T47D (cell line): ENCODE data around the gene SLIT2.

ENCODE experiments used
- DNase-seq, 2 experiments: peaks; one replicate each; pipeline versions ENCODE4 v3.0.0 to v3.0.0-alpha.2; 2011 to 2012; ENCODE audit warnings: low read depth in 1 of 2, low spot score in 1 of 2
- JUND ChIP-seq: IDR thresholded peaks from 2 replicates; pipeline ENCODE4 v1.6.1; 2012; ENCODE audit warnings: low read depth
- in situ Hi-C: cut with HindIII; loops from 2 replicates; pipeline ENCODE4 v1.10.0; 2016; ENCODE audit warnings: low sequenced_read_pairs, low pct_unique_long_range_greater_than_20kb

The SLIT2 gene

DNA sequence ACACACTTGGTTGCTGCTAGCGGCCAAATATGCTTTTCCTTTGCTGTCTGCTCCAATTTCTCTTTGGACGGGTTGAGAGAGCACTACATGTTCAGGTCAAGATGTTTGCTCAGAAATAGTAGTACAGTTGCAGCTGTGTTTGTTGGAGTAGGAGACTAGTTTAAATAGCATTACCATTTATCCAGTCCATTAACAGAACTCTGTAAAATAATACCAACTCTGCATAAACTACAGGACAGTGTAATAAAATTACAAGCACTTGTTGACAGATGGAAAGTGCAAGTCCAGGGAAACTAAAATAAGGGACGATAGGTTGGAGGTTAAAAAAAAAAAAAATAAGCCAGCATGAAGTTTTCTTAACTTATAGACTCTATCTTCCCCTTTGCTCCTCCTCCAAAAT is 20.2 kb downstream of the SLIT2 start:
- TF ChIP-seq JUND: no peak
- in situ Hi-C loops: no loop called here
- DNase-seq: no peak

DNA sequence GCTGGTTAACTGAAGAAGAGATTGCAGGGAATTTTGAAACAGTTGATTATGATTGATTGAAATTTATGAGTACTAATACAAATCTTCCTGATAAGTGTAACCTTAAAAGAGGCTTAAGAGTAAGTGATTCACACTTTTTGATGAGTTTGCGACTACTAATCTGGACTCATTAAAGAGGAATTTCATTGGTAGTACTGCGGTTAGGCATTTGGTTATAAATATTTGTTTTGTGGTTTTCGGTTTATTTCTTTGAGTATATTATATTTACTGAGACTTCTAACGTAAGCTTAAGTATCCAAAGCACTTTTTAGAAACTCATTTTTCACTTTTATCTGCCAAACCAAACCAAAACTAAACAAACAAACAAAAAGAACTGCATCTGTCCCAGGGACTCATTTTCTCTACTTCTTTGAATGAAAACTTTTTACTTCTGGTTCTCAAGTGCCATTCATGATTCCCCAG is 20.7 kb downstream of the SLIT2 start:
- in situ Hi-C loops: no loop called here
- DNase-seq: no peak
- no peak for TF ChIP-seq JUND

DNA sequence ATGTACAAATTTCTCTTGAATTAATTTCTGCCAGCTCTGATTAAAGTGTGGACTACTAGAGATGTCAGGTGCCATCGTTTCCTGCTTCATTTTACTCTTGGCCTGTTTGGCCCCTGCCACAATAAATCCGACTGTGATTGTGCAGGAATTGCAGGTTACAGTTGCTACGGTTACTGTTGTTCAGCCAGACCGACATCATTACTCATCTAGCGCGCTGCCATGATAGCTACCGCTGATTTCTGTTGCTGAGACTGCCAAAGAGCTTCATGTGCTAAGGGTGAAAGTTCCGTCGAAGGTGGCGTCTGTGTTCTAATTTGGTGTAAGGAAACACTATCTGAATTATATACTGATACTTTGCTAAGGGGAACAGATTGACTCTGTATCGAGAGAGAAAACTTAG is 22.1 kb downstream of the SLIT2 start:
- TF ChIP-seq JUND: no peak
- DNase-seq: no peak
- in situ Hi-C loops: no loop called here

DNA sequence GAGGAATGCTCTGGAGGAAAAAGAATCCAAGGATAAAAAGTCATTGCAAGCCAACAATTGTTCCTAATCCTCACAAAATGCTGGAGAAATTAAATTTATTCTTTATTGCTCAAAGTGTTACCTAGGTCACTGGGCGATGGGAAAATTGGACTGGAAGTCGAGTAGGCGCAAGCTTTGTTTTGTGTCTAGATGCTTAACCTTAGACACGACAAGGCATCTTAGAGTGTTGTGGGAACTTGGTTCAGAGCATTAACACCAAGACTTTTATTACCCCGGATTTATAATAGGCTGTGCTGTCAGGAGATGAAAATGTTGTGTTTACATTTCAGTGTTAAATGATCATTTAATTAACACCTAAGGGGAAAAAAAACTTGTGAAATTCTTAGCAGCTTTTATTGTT is 25.1 kb downstream of the SLIT2 start:
- in situ Hi-C loops: no loop called here
- no peak for TF ChIP-seq JUND
- no peak for DNase-seq

DNA sequence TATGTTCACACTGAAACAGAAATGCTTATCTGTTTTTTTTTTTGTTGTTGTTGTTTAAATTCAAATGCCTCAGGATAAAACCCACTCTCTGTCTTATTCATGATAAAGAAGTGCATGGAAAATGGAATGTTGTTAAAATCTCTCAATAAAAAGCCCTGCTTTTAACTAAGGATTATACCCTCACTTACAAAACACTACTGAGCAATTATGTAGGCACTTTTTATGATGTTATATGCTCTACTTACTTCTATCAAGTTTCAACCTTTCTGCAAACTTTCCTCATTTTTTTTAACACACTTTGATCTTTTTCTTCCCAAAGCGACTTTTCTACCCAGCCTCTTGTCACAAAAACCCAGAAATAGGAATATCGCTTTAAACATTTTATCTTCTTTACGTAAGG is 26.5 kb downstream of the SLIT2 start:
- no peak for TF ChIP-seq JUND
- in situ Hi-C loops: no loop called here

DNA sequence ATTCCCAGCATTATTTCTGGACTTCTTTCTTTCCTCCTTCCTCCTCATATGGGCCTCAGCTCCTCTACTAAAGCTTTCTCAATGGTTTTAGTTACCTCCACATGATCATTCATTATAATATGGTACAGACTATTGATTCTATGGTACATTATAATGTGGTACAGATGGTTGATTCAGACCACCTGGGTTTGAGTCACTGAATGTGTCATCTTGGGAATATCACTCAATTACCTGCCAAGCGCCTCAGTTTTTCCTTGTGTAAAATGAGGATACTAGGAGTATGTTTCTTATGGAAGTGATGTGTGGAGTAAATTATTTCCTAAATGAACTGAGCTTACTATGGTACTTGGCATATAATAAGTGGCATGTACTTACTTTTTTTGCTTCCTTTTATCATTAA is 27.7 kb downstream of the SLIT2 start:
- no peak for DNase-seq
- TF ChIP-seq JUND: no peak
- in situ Hi-C loops: no loop called here

More for the DNA sequence above, 26.5 kb downstream of the SLIT2 start:
- no peak for DNase-seq

DNA sequence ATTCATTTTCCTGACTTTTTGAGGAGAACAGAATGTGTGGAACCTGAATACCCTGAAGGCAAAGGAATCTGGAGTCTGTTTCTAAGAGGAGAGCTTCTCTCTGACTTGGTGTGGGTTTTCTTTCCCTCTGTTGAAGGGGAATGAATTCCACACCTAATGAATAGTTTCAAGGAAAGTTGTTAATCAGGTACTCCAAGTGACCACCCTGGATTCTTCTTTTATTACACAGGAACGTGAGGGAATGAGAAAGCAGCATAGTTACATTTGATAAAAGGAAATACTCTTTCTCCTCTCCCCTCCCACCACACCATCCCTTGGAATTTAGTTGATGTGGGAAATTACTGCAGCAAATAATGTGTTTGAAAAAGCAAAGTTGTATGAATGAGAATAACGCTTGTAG is 29.7 kb downstream of the SLIT2 start:
- no peak for DNase-seq
- TF ChIP-seq JUND: no peak
- in situ Hi-C loops: no loop called here

DNA sequence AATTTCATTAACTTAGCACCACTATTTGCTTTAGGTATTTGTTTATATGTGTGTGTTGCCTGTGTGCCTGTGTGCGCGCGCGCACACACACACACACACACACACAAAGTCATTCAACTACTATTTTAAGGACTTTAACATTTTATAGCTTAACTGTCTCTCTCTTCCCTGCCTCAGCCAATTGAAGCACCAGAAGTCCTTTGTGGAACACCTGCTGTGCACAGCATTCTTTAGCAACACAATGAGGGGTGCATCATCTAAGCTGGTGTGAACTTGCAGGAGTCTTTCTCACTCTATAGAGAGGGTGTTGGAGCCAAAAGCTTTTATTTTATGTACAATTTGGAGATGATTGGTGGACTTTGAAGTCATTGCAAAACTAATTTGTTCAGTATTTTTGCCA is 31.3 kb downstream of the SLIT2 start:
- in situ Hi-C loops: no loop called here
- DNase-seq: no peak
- TF ChIP-seq JUND: no peak

DNA sequence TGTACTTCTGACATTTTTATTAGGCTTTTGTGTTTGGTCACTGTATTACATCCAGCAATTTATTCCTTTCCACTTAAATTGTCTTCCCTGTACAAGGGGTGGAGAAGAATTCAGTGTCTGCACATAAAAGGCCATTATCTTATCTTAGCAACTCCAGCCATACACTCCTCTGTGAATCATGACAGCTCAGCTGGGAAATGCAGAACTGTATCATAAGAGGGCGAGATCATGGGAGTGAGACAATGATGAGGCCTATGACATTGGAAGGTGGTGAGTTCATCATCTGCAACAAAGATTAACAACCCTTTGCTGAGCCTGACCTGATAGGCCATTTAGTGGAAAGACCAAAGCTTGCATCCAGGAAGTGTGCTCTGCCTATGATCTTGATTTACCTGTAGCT is 33.3 kb downstream of the SLIT2 start:
- in situ Hi-C loops: no loop called here
- DNase-seq: no peak
- no peak for TF ChIP-seq JUND

DNA sequence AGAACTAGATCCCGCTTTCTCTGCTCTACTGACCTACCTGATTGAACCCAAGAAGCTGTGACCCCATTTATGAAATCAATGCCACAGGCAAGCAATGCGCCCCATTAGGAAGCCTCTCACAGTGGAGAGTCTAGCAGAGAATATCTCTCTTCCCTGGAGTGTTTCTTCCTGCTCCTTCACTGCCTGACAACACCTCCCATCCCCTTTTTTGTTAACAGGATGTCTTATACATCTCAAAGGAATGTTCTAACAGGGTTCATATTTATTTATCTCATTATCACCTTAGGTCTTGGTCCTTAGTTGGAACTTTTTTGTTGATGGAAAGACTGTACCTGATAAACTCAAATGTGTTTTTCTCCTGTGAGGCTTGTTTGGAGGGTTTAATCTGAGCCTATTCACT is 35.5 kb downstream of the SLIT2 start:
- in situ Hi-C loops: no loop called here
- DNase-seq: no peak
- no peak for TF ChIP-seq JUND

DNA sequence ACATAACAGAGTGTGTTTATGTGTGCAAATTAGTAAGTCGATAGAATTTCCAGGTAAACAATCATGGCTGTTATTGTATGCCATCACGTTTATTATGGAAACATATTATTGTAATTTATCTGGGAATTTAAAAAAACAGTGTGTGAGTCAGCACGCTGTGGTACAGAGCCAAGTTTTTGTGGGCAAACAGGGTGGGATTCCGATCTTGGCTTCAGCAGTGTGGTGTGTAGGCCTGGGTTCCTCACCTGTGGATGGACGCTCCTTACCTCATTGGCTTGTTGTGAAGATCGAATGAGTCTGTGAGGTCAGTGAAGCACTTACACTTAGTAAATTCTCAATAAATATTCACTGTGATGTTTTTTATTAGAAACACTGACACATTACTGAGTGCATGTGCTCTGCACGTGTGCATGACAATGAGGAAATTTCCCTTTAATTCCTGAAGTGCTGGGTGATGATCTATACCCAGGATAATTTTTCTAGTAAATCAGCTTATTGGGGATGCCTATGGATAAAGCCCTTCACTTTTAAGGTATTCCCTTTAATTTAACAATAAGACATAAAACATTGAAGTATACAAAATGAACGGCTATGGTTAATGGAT is 36.4 kb downstream of the SLIT2 start:
- no peak for DNase-seq
- TF ChIP-seq JUND: no peak
- in situ Hi-C loops: no loop called here

DNA sequence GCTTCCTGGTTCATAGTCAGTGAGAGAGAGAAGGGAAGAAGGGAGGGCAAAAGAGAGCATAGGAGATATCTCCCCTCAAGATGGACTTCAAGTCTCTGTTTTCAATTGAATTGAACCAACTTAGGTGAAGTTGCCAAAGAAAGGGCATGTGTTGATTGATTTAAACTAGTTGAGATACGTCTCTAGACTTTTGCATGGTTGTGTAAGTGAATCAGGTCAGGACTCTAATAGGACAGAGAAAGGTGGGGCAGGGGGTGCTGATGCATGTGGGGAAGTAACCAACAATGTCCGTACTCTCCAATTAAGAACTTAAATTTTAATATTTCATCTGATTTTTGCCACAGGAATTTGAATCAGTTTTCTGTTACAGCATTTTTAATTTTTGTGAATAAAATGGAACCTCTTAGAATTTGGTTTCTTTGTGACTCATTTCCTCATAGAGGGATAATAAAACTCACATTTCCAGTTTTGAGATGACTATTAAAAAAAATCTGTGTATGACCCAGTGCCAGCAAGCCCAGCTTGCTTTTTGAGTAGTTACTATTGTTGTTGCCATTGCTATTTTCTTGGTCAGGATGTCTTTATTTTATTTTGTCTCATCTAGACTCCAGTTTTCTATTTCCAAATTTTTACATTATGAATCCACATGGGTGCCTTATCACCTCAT is 37.3 kb downstream of the SLIT2 start:
- DNase-seq: no peak
- no peak for TF ChIP-seq JUND
- in situ Hi-C loops: no loop called here

DNA sequence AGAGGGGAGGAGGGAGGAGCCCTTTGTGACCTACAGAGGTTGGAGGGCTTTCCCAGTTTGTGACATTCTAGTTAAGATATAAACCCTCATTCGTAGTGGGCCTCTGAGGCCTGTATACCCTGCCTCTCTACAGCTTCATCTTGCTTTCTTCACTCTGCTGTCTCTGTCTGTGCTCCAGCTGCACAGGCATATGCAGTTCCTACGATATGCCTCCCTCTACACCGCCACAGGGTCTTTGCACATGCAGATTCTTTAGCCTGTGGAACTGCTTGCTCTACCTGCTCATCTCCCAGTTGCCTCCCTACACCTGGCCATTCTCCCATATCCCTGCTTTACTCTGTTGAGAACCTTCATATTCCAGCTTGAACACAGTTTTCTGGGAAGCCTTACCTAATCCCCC is 38.1 kb downstream of the SLIT2 start:
- TF ChIP-seq JUND: no peak
- in situ Hi-C loops: no loop called here
- DNase-seq: no peak

DNA sequence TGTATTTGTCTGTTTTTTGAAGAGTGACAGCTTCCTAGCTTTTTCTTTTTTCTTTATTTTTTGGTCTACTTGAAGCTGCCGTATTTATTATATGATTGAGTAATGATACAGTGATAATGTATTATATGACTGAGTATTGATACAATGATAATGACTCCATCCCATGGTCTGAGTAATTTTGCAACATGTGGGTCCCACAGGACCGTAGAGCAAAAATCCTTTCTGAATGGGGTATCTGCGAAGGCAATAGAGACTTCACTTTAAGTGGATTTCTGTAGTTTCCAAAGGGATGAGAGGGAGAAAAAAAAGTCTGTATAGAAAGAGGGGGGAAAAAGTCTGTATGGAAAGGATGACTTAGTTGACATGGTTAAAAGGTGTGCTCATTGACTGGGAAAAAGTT is 41.0 kb downstream of the SLIT2 start:
- TF ChIP-seq JUND: no peak

More for the DNA sequence above, 41.0 kb downstream of the SLIT2 start:
- in situ Hi-C loops: no loop called here
- no peak for DNase-seq
